ENCODE measurements around the gene ISL2. TPM values are rescaled to one million over a fixed set of nuclear protein-coding genes. Genes with fewer than 3 reads are reported as not detected.

The ISL2 gene
- total and polyA plus RNA-seq, 4 donors = 0.03 to 0.14 TPM; not detected in 2

DNA sequence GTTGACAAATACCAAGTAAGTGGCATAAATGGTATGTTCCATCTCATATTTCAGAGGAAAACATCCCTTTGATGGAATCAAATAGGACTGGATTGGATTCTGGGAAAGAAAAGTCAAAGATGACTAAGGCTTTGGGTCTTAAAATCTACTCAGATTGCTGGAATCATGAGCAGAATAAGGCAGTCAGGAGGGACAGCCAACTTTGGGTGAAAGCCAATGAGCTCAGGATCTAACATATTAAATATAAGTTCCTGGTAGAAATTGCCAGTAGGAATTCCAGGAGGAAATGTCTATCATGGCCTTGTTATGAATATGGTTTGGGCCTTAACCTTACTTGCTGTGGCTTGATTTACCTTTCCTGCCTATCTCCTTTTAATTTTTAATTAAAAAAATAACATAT lies 55.3 kb downstream of the ISL2 start:
- TF ChIP-seq TAF1 (conservative IDR thresholded peaks at IDR 0.05) = no peak
- TF ChIP-seq HNF4G (IDR thresholded peaks at IDR 0.05) = no peak
- no peak for TF ChIP-seq NR2F2 (IDR thresholded peaks at IDR 0.05)
- no peak for TF ChIP-seq GABPA (IDR thresholded peaks at IDR 0.05 in 1 of 2, conservative IDR thresholded peaks at IDR 0.05 in 1 of 2)
- no peak for TF ChIP-seq FOXA2 (IDR thresholded peaks at IDR 0.05)
- TF ChIP-seq EGR1 (IDR thresholded peaks at IDR 0.05; ENCODE audit: low read depth in 2 of 2) = no peak
- no peak for TF ChIP-seq SP1 (IDR thresholded peaks at IDR 0.05)
- TF ChIP-seq, protein P1, sequence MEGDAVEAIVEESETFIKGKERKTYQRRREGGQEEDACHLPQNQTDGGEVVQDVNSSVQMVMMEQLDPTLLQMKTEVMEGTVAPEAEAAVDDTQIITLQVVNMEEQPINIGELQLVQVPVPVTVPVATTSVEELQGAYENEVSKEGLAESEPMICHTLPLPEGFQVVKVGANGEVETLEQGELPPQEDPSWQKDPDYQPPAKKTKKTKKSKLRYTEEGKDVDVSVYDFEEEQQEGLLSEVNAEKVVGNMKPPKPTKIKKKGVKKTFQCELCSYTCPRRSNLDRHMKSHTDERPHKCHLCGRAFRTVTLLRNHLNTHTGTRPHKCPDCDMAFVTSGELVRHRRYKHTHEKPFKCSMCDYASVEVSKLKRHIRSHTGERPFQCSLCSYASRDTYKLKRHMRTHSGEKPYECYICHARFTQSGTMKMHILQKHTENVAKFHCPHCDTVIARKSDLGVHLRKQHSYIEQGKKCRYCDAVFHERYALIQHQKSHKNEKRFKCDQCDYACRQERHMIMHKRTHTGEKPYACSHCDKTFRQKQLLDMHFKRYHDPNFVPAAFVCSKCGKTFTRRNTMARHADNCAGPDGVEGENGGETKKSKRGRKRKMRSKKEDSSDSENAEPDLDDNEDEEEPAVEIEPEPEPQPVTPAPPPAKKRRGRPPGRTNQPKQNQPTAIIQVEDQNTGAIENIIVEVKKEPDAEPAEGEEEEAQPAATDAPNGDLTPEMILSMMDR (IDR thresholded peaks at IDR 0.05; ENCODE audit: low read depth, low read length, missing input control) = no peak
- H3K9me3 ChIP-seq (ENCODE audit: control insufficient read depth in 4 of 4, low read length in 3 of 4) = no peaks in the 10 kb centered on the region
- no peak overlapping the region for H3K27ac ChIP-seq (ENCODE audit: low read depth in 1 of 2, low read length in 2 of 2)
- H3K27me3 ChIP-seq (ENCODE audit: control insufficient read depth in 4 of 4, insufficient read depth in 4 of 4, low read length in 3 of 4) = no peaks in the 10 kb centered on the region
- no peak overlapping the region for H3K9ac ChIP-seq (ENCODE audit: low read depth in 1 of 2, low read length in 2 of 2)
- no peaks in the 10 kb centered on the region for H3K36me3 ChIP-seq (ENCODE audit: control insufficient read depth in 4 of 4, insufficient read depth in 3 of 4, low read depth in 1 of 4, low read length in 3 of 4)
- no peak overlapping the region for H3K4me3 ChIP-seq (ENCODE audit: low read depth in 1 of 3, low read length in 3 of 3)
- no peak for DNase-seq (ENCODE audit: low spot score)
- no peaks in the 10 kb centered on the region for H3K4me1 ChIP-seq (ENCODE audit: control insufficient read depth in 4 of 4, insufficient read depth in 4 of 4, low read length in 3 of 4)

Other genes starting within 250 kb of the ISL2 start
- gene ETFA, start 25.3 kb upstream of the ISL2 start, total RNA-seq = 100 to 1,000 TPM in 1 of 2 donors, 10 to 100 TPM in 1; 92.6 to 242 TPM
- 100 to 1,000 TPM; 337 to 342 TPM for gene ETFA, start 25.3 kb upstream of the ISL2 start, polyA plus RNA-seq